HG02943 (cell line): ENCODE results near the gene STK17A.
"Not testable (repeated sequence)": the region's sequence is repeated elsewhere in the genome, so short reads cannot be mapped to it uniquely, and the experiment has no call there.

Experiments used
- ATAC-seq: cut with Tn5 transposase; IDR thresholded peaks from one replicate; pipeline ENCODE4 v1.9.1; 2021; ENCODE audit warnings: mild to moderate bottlenecking, low read depth, moderate library complexity; ENCODE audit not compliant: unreplicated experiment

Gene STK17A

GRCh38 chr7:43593010-43593409 lies 10.1 kb downstream of the STK17A start:
- ATAC-seq, result no peak

- no peak for ATAC-seq
These were observed 11.1 kb downstream of the STK17A start for GRCh38 chr7:43594020-43594419.

- not testable (repeated sequence) for ATAC-seq
These were observed 13.5 kb downstream of the STK17A start for GRCh38 chr7:43596426-43596825.

- no peak for ATAC-seq
These were observed 17.1 kb downstream of the STK17A start for GRCh38 chr7:43600056-43600455.

- ATAC-seq, result no peak
These were observed 19.3 kb downstream of the STK17A start for GRCh38 chr7:43602256-43602655.

- ATAC-seq, result no peak
These were observed 21.3 kb downstream of the STK17A start for GRCh38 chr7:43604251-43604650.

GRCh38 chr7:43609097-43609496 lies 26.2 kb downstream of the STK17A start:
- no peak for ATAC-seq

- ATAC-seq, result no peak
These were observed 29.2 kb downstream of the STK17A start for GRCh38 chr7:43612128-43612527.

GRCh38 chr7:43612599-43613589 lies 30.0 kb downstream of the STK17A start:
- no peak for ATAC-seq

- ATAC-seq, result no peak
These were observed 32.7 kb downstream of the STK17A start for GRCh38 chr7:43615558-43616145.

- ATAC-seq, result no peak
These were observed 34.1 kb downstream of the STK17A start for GRCh38 chr7:43616977-43617376.

GRCh38 chr7:43618073-43618472 lies 35.2 kb downstream of the STK17A start:
- ATAC-seq, result no peak

- no peak for ATAC-seq
These were observed 36.5 kb downstream of the STK17A start for GRCh38 chr7:43619213-43620012.

- no peak for ATAC-seq
These were observed 39.0 kb downstream of the STK17A start for GRCh38 chr7:43621729-43622448.

GRCh38 chr7:43624156-43624555 lies 41.2 kb downstream of the STK17A start:
- no peak for ATAC-seq

- no peak for ATAC-seq
These were observed 42.5 kb downstream of the STK17A start for GRCh38 chr7:43625453-43625852.

- no peak for ATAC-seq
These were observed 43.1 kb downstream of the STK17A start for GRCh38 chr7:43625980-43626379.

GRCh38 chr7:43626695-43627094 lies 43.8 kb downstream of the STK17A start:
- ATAC-seq, result no peak

GRCh38 chr7:43627798-43628197 lies 44.9 kb downstream of the STK17A start:
- not testable (repeated sequence) for ATAC-seq

- ATAC-seq, result no peak
These were observed 45.5 kb downstream of the STK17A start for GRCh38 chr7:43628431-43628830.
